Caco-2 (cell line): ENCODE results near the gene MPPE1. TPM values are rescaled to one million over a fixed set of nuclear protein-coding genes. Genes with fewer than 3 reads are reported as not detected.

Experiments
- BruUV-seq: library from RNA; stranded (reverse); fragments of 400-500 nt; replicated peaks from 2 replicates; lab custom pipeline; 2021; lab: Mats Ljungman, UMichigan
- CTCF ChIA-PET: fragments of 300-600 bp; sonication (Branson Sonifier 250); formaldehyde crosslinking; loops from one replicate; lab custom pipeline; 2022; ENCODE audit warnings: antibody characterized with exemption; lab: Charles Lee
- POLR2A ChIA-PET: fragments of 300-600 bp; sonication (Branson Sonifier 250); formaldehyde crosslinking; loops from one replicate; lab custom pipeline; 2022; ENCODE audit warnings: antibody characterized with exemption; lab: Charles Lee
- DNase-seq, 2 experiments: peaks; one replicate each; pipeline versions ENCODE4 v3.0.0 to v3.0.0-alpha.2; 2020 to 2022
- H3K27me3 ChIP-seq: replicated peaks from 2 replicates; pipeline ENCODE4 v1.6.0; 2011; ENCODE audit warnings: low read length; ENCODE audit not compliant: control insufficient read depth, insufficient read depth
- H3K36me3 ChIP-seq: 2 replicates; pipeline ENCODE4 v1.5.1; 2011; ENCODE audit warnings: low read length; ENCODE audit not compliant: control insufficient read depth, insufficient read depth
- H3K4me1 ChIP-seq: fragments of 250-450 bp; sonication (Bioruptor Pico); 2 replicates; pipeline ENCODE4 v1.5.1; 2020; ENCODE audit warnings: mild to moderate bottlenecking
- H3K4me3 ChIP-seq: 2 replicates; pipeline ENCODE4 v1.5.1; 2011; ENCODE audit warnings: low read depth, mild to moderate bottlenecking, control low read depth, low read length
- H3K9me3 ChIP-seq: fragments of 250-450 bp; sonication (Bioruptor Pico); 2 replicates; pipeline ENCODE4 v1.5.1; 2020; ENCODE audit warnings: mild to moderate bottlenecking, moderate library complexity
- H3K27ac Mint-ChIP-seq: one replicate; pipeline ENCODE4 v1.8.0; 2022; ENCODE audit warnings: mixed read lengths; ENCODE audit not compliant: unreplicated experiment
- H3K27me3 Mint-ChIP-seq: one replicate; pipeline ENCODE4 v1.8.0; 2022; ENCODE audit warnings: mixed read lengths; ENCODE audit not compliant: insufficient read depth, unreplicated experiment
- H3K36me3 Mint-ChIP-seq: one replicate; pipeline ENCODE4 v1.8.0; 2022; ENCODE audit warnings: mild to moderate bottlenecking, mixed read lengths; ENCODE audit not compliant: insufficient read depth, unreplicated experiment
- H3K4me1 Mint-ChIP-seq: one replicate; pipeline ENCODE4 v1.8.0; 2022; ENCODE audit warnings: low read depth, mixed read lengths; ENCODE audit not compliant: unreplicated experiment
- H3K4me3 Mint-ChIP-seq: one replicate; pipeline ENCODE4 v1.8.0; 2022; ENCODE audit warnings: mild to moderate bottlenecking, moderate library complexity, mixed read lengths; ENCODE audit not compliant: unreplicated experiment
- H3K9me3 Mint-ChIP-seq: one replicate; pipeline ENCODE4 v1.8.0; 2022; ENCODE audit warnings: mixed read lengths; ENCODE audit not compliant: unreplicated experiment
- intact Hi-C: fragments of 100-400 bp; cut with micrococcal nuclease; formaldehyde crosslinking; loops from one replicate; pipeline ENCODE4 v1.10.0; 2022; ENCODE audit not compliant: unreplicated experiment
- total RNA-seq: library from RNA; stranded (reverse); gene quantifications from 2 replicates; pipeline ENCODE4 v1.2.3, GENCODE V29; 2022
- TF ChIP-seq, protein P1 (sequence below), 2 experiments: fragments of 200-600 bp in 1 of 2; IDR thresholded peaks; 1 replicate in 1 of 2; 2 replicates in 1 of 2; pipeline versions ENCODE4 v1.5.1 to v1.8.0; 2011 to 2022; ENCODE audit warnings: antibody characterized with exemption in 1 of 2, control low read depth in 1 of 2, inconsistent platforms in 1 of 2, low read depth in 1 of 2, low read length in 1 of 2, mild to moderate bottlenecking in 1 of 2, moderate library complexity in 1 of 2; ENCODE audit not compliant: insufficient read depth in 1 of 2, severe bottlenecking in 1 of 2, unreplicated experiment in 1 of 2

MPPE1 gene
- total RNA-seq, 1 experiment from 2014 or later: 52.6 TPM

DNA sequence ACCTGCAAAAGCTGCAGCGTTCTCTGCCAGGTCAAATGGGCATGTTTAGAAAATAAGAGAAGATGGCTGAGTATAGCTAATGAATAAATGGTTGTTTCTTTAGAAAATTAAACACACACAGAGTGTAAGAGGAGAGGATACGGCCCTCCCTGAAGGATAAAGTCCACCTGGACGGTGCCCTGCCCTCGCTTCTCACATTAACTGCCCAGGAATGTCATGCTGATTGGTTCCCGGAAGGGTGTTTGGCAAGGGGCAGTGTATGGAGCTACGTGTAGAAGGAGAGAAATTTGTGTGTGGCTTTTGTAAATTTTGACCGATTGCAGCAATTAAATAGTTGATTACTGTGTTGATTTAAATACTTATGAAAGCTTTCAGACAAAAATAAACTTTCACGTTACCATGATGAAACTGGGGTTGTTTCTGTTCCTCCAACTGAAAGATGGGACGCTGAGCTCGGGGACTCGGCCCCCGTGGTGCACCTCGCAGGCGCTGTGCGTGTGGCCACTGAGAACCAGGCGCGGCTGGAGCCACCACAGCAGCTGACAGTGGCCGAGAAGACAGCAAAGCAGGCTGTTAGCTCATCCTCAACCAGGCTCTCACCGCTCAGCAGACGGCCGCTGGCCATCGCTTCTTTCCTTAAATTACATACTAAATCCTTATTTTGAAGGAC is 22.7 kb downstream of the MPPE1 start:
- H3K9me3 ChIP-seq: no peaks in the 10 kb centered on the region
- no TSS peak for BruUV-seq
- ChIA-PET CTCF (interaction anchor here (1.0 to 1.3 kb wide), 2 partner anchors 96 to 108 kb away, joined by 3 to 5 read pairs; partner anchors contain the start of gene IMPA2), POLR2A (interaction anchor here (0.6 to 1.0 kb wide), 3 partner anchors 23 to 95 kb away, joined by 3 to 6 read pairs (median 3); partner anchors contain the start of gene MPPE1)
- no peaks in the 10 kb centered on the region for H3K27me3 Mint-ChIP-seq
- H3K27ac Mint-ChIP-seq: peak overlapping the region; percentile 80
- peaks cover 70% of the 10 kb centered on the region for H3K4me1 ChIP-seq
- TF ChIP-seq, protein P1, sequence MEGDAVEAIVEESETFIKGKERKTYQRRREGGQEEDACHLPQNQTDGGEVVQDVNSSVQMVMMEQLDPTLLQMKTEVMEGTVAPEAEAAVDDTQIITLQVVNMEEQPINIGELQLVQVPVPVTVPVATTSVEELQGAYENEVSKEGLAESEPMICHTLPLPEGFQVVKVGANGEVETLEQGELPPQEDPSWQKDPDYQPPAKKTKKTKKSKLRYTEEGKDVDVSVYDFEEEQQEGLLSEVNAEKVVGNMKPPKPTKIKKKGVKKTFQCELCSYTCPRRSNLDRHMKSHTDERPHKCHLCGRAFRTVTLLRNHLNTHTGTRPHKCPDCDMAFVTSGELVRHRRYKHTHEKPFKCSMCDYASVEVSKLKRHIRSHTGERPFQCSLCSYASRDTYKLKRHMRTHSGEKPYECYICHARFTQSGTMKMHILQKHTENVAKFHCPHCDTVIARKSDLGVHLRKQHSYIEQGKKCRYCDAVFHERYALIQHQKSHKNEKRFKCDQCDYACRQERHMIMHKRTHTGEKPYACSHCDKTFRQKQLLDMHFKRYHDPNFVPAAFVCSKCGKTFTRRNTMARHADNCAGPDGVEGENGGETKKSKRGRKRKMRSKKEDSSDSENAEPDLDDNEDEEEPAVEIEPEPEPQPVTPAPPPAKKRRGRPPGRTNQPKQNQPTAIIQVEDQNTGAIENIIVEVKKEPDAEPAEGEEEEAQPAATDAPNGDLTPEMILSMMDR (IDR thresholded peaks at IDR 0.05; ENCODE audit: insufficient read depth in 1 of 2, low read depth in 1 of 2, low read length in 1 of 2, severe bottlenecking in 1 of 2, unreplicated experiment in 1 of 2): no peak
- H3K27me3 ChIP-seq: no peaks in the 10 kb centered on the region
- no peaks in the 10 kb centered on the region; the same call in 1 of the 2 replicates for H3K36me3 ChIP-seq
- peaks cover 51% of the 10 kb centered on the region for H3K36me3 Mint-ChIP-seq
- peaks cover 51% of the 10 kb centered on the region for H3K4me1 Mint-ChIP-seq
- H3K4me3 Mint-ChIP-seq: peak overlapping the region; percentile 12
- intact Hi-C loops: loop anchor here (5.0 kb wide), 1 partner anchor 33 kb away; the partner anchor contains the start of gene CHMP1B
- no peak overlapping the region for H3K4me3 ChIP-seq
- no peaks in the 10 kb centered on the region for H3K9me3 Mint-ChIP-seq
- peak; percentile 54 to 64 for DNase-seq

DNA sequence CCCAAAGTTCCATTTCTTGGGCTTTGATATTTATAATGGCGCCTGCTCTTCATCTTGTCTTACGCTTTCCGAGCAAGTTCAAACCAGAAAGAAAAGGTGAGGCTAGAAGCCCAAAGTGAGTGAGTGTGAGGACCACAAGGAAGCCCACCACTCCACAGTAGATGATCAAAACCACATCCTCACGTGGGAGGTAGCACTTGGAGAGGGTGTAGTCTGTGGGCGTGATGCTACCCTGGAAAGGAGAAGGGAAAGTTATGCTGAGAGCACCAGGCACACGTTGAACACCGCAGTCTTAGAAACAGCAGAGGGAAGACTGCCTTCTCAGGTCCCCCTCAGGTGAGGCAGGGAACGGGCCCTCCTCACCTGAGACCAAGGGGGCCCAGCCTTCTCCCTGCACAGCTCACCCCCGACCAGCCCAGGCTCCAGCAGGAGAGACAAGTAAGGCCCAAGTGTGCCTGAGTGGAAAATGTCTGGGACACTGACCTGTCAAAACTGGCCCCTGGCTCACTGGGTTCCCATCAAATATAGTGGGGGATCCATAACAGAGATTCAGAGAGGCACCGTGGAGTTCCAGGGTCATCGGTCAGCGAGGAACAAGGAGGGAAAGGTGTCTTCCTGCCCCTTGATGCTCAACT is 23.6 kb downstream of the MPPE1 start:
- H3K9me3 ChIP-seq: no peaks in the 10 kb centered on the region
- Mint-ChIP-seq H3K27me3 (no peaks in the 10 kb centered on the region), H3K27ac (peak overlapping the region; percentile 80), H3K4me3 (no peak overlapping the region), H3K36me3 (peaks cover 44% of the 10 kb centered on the region), H3K4me1 (peaks cover 51% of the 10 kb centered on the region), H3K9me3 (no peaks in the 10 kb centered on the region)
- H3K4me1 ChIP-seq: peaks cover 70% of the 10 kb centered on the region
- no peaks in the 10 kb centered on the region; the same call in 1 of the 2 replicates for H3K36me3 ChIP-seq
- ChIA-PET CTCF (interaction anchor here (1.3 kb wide), 1 partner anchor 96 kb away, joined by 5 read pairs; the partner anchor contains the start of gene IMPA2), POLR2A (no interaction called here)
- intact Hi-C loops: loop anchor here (5.0 kb wide), 1 partner anchor 32 kb away; the partner anchor contains the start of gene CHMP1B
- H3K4me3 ChIP-seq: no peak overlapping the region
- TF ChIP-seq, protein P1 (IDR thresholded peaks at IDR 0.05; ENCODE audit: insufficient read depth in 1 of 2, low read depth in 1 of 2, low read length in 1 of 2, severe bottlenecking in 1 of 2, unreplicated experiment in 1 of 2): no peak
- no peaks in the 10 kb centered on the region for H3K27me3 ChIP-seq
- no TSS peak for BruUV-seq
- no peak for DNase-seq

DNA sequence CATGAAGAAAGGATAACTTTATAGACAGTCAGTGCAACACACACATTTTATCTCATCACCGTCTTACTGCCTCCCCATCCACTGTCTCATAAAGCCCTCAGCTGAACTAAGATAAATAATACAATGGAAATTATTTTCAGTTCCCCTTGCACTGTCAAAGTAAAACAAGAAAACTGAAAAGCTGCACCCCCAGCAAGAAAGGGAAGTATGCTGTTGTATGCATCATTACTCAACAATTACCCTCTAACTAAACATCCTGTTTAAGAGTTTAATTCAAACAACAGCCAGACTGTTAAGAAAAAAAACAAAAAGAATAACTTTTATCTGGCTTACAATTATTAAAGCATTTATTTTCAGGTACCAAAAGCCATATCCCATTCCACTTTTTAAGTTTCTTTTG is 25.0 kb downstream of the MPPE1 start:
- intact Hi-C loops: no loop called here
- BruUV-seq: no TSS peak

More for the DNA sequence above, 25.0 kb downstream of the MPPE1 start:
- H3K4me3 ChIP-seq: no peak overlapping the region
- POLR2A ChIA-PET: no interaction called here
- no peak for DNase-seq
- Mint-ChIP-seq H3K4me1 (peaks cover 49% of the 10 kb centered on the region), H3K9me3 (no peaks in the 10 kb centered on the region), H3K36me3 (peaks cover 41% of the 10 kb centered on the region), H3K27me3 (no peaks in the 10 kb centered on the region), H3K27ac (no peak overlapping the region), H3K4me3 (no peak overlapping the region)
- no peaks in the 10 kb centered on the region for H3K27me3 ChIP-seq
- peaks cover 56% of the 10 kb centered on the region for H3K4me1 ChIP-seq
- H3K9me3 ChIP-seq: no peaks in the 10 kb centered on the region
- TF ChIP-seq, protein P1 (IDR thresholded peaks at IDR 0.05; ENCODE audit: insufficient read depth in 1 of 2, low read depth in 1 of 2, low read length in 1 of 2, severe bottlenecking in 1 of 2, unreplicated experiment in 1 of 2): no peak
- CTCF ChIA-PET: interaction anchor here (0.9 kb wide), 1 partner anchor 112 kb away, joined by 3 read pairs; no protein-coding TSS in a partner anchor
- no peaks in the 10 kb centered on the region; the same call in 1 of the 2 replicates for H3K36me3 ChIP-seq
